Measurements from ENCODE around the gene KDM4D.

- TF ChIP-seq, protein P1, sequence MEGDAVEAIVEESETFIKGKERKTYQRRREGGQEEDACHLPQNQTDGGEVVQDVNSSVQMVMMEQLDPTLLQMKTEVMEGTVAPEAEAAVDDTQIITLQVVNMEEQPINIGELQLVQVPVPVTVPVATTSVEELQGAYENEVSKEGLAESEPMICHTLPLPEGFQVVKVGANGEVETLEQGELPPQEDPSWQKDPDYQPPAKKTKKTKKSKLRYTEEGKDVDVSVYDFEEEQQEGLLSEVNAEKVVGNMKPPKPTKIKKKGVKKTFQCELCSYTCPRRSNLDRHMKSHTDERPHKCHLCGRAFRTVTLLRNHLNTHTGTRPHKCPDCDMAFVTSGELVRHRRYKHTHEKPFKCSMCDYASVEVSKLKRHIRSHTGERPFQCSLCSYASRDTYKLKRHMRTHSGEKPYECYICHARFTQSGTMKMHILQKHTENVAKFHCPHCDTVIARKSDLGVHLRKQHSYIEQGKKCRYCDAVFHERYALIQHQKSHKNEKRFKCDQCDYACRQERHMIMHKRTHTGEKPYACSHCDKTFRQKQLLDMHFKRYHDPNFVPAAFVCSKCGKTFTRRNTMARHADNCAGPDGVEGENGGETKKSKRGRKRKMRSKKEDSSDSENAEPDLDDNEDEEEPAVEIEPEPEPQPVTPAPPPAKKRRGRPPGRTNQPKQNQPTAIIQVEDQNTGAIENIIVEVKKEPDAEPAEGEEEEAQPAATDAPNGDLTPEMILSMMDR (IDR thresholded peaks at IDR 0.05) = no peak
- TF ChIP-seq POLR2AphosphoS5 (IDR thresholded peaks at IDR 0.05) = no peak
Measured at GRCh38 chr11:94924612-94925011, 48.9 kb upstream of the KDM4D start.
